ENCODE data around the gene MMD.
"Not testable (repeated sequence)": the region's sequence is repeated elsewhere in the genome, so short reads cannot be mapped to it uniquely, and the experiment has no call there.

MMD gene

DNA sequence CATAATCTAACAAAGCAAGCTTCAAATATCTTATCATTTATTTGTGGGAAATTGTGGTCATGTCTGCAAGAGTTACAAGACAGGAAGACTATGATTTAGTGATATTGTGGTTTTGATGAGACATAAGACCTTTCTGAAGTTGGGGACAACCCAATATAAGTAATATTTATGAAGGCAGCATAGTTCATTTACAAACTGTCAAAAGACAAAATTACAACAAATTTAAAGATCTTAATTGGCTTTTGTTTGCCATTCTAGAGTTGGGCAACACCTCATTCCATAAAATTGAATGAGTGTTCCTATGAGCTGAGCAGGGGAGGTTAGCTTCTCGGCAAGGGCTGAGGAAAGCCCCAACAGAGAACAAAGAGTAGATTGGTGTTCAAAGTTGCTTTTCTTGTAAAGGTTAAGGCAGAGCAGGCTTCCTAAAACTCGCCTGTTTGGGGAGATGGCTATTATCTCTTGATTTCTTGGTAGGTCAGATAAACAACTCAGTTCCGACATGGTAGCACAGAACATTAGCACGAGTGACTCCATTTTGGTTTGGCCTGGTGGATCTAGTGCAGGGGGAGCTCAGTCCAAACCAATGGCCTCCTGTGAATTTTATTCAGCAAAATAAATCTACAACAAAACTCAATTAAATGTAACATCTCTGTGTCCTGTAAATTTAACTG lies 10.9 kb upstream of the MMD start:
- no peaks in the 10 kb centered on the region for H3K9me3 ChIP-seq (ENCODE audit: control insufficient read depth, low read length)
- 93 to 98% methylated on average over 3 to 4 of the region's 4 CpGs for WGBS, 2 experiments (ENCODE audit: insufficient coverage in 2 of 2)
- H3K27ac ChIP-seq (ENCODE audit: low read depth, low read length, severe bottlenecking), result no peak overlapping the region
- H3K36me3 ChIP-seq (ENCODE audit: control insufficient read depth, insufficient read depth, low read length), result no peaks in the 10 kb centered on the region
- peaks cover 6% of the 10 kb centered on the region for H3K4me1 ChIP-seq (ENCODE audit: control insufficient read depth, insufficient read depth, low read length, poor library complexity, severe bottlenecking)
- no peak overlapping the region for H3K4me3 ChIP-seq (ENCODE audit: extremely low read depth, insufficient read depth, low read length, poor library complexity, severe bottlenecking)

DNA sequence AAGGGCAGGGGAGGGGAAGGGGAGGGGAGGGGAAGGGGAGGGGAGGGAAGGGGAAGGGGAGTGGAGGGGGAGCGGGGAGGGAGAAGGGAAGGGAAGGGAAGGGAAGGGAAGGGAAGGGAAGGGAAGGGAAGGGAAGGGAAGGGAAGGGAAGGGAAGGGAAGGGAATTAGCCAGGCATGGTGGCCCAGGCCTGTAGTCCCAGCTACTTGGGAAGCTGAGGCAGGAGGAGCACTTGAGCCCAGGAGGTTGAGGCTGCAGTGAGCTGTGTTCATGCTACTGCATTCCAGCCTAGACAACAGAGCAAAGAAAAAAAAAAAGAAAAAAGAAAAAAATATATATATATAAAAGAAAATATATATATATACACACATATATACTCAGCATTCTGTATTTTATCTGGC lies 10.3 kb upstream of the MMD start:
- no CpG with 5 or more reads among the region's 1 CpG for WGBS, 2 experiments (ENCODE audit: insufficient coverage in 2 of 2)
- not testable (repeated sequence) for H3K4me3 ChIP-seq (ENCODE audit: extremely low read depth, insufficient read depth, low read length, poor library complexity, severe bottlenecking); H3K9me3 ChIP-seq (ENCODE audit: control insufficient read depth, low read length); H3K36me3 ChIP-seq (ENCODE audit: control insufficient read depth, insufficient read depth, low read length); H3K4me1 ChIP-seq (ENCODE audit: control insufficient read depth, insufficient read depth, low read length, poor library complexity, severe bottlenecking); H3K27ac ChIP-seq (ENCODE audit: low read depth, low read length, severe bottlenecking)

DNA sequence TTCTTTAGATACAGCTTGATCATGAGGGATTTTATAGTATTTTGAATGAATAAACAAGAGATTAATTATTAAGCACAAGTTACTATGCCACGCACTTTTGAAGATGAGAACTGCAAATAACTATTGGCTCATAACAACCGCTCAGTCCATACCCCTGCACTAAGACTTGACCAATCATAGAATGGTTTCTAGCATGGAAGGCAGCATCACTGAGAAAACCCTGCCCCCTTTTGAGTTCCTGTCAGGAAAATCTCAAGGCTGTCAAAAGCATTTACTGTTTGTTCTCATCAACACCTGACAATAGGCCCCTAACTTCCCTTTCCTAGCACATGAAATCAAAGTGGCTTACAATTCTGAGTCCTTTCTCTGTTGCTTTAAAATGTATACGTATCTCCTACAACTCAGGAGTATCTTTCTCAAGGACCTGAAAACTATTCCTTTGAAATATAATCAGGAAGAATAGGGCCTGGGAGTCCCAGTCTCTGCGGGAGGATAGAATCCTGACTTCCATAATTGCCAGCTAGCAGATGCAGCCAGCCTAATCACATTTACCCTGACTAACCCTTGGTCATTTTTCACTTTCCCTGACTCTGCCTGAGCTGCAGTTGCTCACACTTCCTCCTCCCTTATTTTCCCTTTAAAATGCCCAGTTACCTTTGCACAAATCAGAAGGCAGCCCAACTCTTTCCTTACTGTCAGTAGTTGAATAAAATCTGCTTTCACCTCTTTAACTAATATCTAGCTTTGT lies 9.1 kb upstream of the MMD start:
- no peaks in the 10 kb centered on the region for H3K9me3 ChIP-seq (ENCODE audit: control insufficient read depth, low read length)
- H3K4me1 ChIP-seq (ENCODE audit: control insufficient read depth, insufficient read depth, low read length, poor library complexity, severe bottlenecking), result peaks cover 6% of the 10 kb centered on the region
- H3K36me3 ChIP-seq (ENCODE audit: control insufficient read depth, insufficient read depth, low read length), result no peaks in the 10 kb centered on the region
- H3K27ac ChIP-seq (ENCODE audit: low read depth, low read length, severe bottlenecking), result peak overlapping the region; percentile 74
- WGBS, 2 experiments (ENCODE audit: insufficient coverage in 2 of 2), result 71 to 84% methylated on average over 4 of the region's 4 CpGs
- no peak overlapping the region for H3K4me3 ChIP-seq (ENCODE audit: extremely low read depth, insufficient read depth, low read length, poor library complexity, severe bottlenecking)

DNA sequence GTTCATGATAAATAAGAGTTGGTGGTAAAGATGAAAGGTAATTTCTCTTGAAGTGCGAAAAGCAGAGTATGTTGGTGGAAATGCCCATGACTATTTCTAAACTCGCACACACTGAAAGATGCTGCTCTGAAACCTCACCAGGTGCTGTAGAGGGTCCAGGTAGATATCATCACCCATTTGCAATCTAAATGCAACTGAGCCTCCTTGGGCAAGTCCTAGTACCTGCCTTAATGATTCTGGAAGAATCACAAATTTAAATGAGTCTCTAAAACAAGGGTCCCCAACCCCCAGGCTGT lies 5.9 kb upstream of the MMD start:
- no peaks in the 10 kb centered on the region for H3K36me3 ChIP-seq (ENCODE audit: control insufficient read depth, insufficient read depth, low read length)
- peaks cover 6% of the 10 kb centered on the region for H3K4me1 ChIP-seq (ENCODE audit: control insufficient read depth, insufficient read depth, low read length, poor library complexity, severe bottlenecking)
- H3K27ac ChIP-seq (ENCODE audit: low read depth, low read length, severe bottlenecking), result no peak overlapping the region
- no peaks in the 10 kb centered on the region for H3K9me3 ChIP-seq (ENCODE audit: control insufficient read depth, low read length)
- no peak overlapping the region for H3K4me3 ChIP-seq (ENCODE audit: extremely low read depth, insufficient read depth, low read length, poor library complexity, severe bottlenecking)
- 88 to 95% methylated on average over 1 to 2 of the region's 2 CpGs for WGBS, 2 experiments (ENCODE audit: insufficient coverage in 2 of 2)

DNA sequence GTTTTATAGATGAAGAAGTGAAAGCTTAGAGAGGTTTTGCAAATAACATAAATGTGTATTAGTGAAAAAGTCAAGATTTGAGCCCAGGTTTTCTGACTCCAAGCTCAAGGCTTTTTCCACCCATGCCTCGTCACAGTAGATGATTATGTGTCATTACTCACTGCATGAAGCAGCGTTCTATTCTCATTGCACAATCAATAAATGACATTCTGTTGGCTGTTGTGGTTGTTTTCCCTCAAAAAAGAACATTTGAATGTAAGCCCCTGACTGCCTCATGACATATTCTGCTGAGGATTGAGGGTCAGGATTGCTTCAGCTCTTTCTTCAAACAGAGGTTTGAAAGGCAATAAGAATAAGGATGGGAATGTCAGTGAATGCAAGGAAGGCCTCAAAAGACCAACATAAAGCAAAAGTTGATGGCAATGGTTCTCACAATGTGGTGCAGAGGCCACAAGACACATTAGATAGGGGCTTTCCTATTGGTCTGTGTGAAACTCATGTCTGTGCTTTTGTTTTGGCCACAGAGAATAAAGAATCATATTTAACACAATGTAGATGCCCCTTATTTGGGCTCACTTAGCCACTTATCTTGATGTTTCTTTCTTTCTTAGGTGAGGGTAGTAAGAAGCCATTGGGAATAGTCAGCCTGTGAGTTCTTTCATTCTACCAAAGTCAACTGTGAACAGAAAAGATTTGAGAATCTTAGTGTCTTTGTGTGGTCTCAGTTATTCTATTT lies 5.4 kb upstream of the MMD start:
- WGBS, 2 experiments (ENCODE audit: insufficient coverage in 2 of 2), result 80 to 95% methylated on average over 1 to 2 of the region's 2 CpGs
- no peaks in the 10 kb centered on the region for H3K36me3 ChIP-seq (ENCODE audit: control insufficient read depth, insufficient read depth, low read length)
- no peak overlapping the region for H3K27ac ChIP-seq (ENCODE audit: low read depth, low read length, severe bottlenecking)
- H3K4me1 ChIP-seq (ENCODE audit: control insufficient read depth, insufficient read depth, low read length, poor library complexity, severe bottlenecking), result peaks cover 6% of the 10 kb centered on the region
- no peaks in the 10 kb centered on the region for H3K9me3 ChIP-seq (ENCODE audit: control insufficient read depth, low read length)
- H3K4me3 ChIP-seq (ENCODE audit: extremely low read depth, insufficient read depth, low read length, poor library complexity, severe bottlenecking), result no peak overlapping the region

DNA sequence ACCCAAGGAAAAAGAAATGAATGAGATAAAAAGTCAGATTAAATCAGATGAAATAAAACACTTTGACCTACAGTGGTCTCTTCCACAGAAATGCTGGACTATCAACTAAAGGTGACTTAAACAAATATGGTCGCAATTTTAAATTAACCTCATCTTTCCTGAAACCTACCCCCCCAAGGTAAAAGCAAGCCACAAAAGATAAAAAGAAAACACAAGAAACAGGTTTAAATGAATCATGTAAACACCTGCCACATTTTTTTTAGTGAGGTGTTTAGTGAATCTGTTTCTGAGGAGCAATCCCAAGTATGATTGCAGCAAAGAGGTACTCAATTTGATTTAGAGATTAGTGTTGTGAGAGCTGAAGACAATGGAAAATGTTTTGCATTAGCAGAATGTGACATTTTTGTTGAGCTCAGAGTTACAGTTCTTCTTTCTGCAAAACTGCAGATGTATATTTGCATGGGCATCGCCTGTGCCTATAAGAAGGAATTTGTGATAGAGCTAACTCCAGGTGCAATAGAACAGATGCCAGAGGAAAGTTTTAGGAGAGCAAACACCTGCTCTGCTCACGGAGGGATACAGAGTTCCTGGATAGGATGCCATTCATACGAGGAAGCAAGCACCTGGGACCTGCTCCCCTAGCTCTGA lies 3.4 kb upstream of the MMD start:
- Histone ChIP-seq H3K27ac (ENCODE audit: low read depth, low read length, severe bottlenecking) (no peak overlapping the region), H3K4me1 (ENCODE audit: control insufficient read depth, insufficient read depth, low read length, poor library complexity, severe bottlenecking) (peaks cover 3% of the 10 kb centered on the region), H3K36me3 (ENCODE audit: control insufficient read depth, insufficient read depth, low read length) (no peaks in the 10 kb centered on the region), H3K4me3 (ENCODE audit: extremely low read depth, insufficient read depth, low read length, poor library complexity, severe bottlenecking) (no peak overlapping the region), H3K9me3 (ENCODE audit: control insufficient read depth, low read length) (no peaks in the 10 kb centered on the region)
- WGBS, 2 experiments (ENCODE audit: insufficient coverage in 2 of 2), result 71 to 82% methylated on average over 3 of the region's 4 CpGs

DNA sequence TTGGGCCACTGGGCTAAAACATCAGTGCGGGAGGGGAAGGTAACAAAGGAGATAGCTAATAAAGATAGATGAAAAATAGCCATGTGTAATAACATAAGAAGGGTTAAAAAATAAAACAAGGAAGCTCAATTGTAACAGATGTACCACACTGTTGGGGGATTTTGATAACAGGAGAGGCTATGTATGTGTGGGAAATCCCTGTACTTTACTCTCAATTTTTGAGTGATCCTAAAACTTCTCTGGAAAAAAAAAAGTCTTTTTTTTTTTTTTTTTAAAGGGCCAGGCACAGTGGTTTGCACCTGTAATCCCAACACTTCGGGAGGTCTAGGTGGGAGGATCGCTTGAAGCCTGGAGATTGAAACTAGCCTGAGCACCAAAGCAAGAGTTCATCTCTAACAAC lies 1.9 kb upstream of the MMD start:
- Histone ChIP-seq H3K4me3 (ENCODE audit: extremely low read depth, insufficient read depth, low read length, poor library complexity, severe bottlenecking) (no peak overlapping the region), H3K36me3 (ENCODE audit: control insufficient read depth, insufficient read depth, low read length) (peaks cover 9% of the 10 kb centered on the region), H3K9me3 (ENCODE audit: control insufficient read depth, low read length) (peaks cover 6% of the 10 kb centered on the region), H3K27ac (ENCODE audit: low read depth, low read length, severe bottlenecking) (no peak overlapping the region), H3K4me1 (ENCODE audit: control insufficient read depth, insufficient read depth, low read length, poor library complexity, severe bottlenecking) (peaks cover 3% of the 10 kb centered on the region)
- WGBS, 2 experiments (ENCODE audit: insufficient coverage in 2 of 2), result 70 to 80% methylated on average over 1 to 2 of the region's 3 CpGs

DNA sequence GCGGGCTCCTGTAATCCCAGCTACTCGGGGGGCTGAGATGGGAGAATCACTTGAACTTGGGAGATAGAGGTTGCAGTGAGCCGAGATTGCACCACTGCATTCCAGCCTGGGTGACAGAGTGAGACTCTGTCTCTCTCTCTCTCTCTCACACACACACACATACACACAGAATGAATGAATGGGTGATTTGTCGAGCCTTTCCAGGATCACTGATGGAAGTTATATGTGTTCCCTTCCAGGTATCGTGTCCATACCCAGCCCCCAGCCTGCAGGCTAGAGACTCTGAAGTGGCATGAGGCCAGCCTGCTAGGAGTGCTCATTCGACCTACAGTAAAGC lies 1.2 kb upstream of the MMD start:
- peaks cover 10% of the 10 kb centered on the region for H3K36me3 ChIP-seq (ENCODE audit: control insufficient read depth, insufficient read depth, low read length)
- not testable (repeated sequence) for H3K4me1 ChIP-seq (ENCODE audit: control insufficient read depth, insufficient read depth, low read length, poor library complexity, severe bottlenecking); H3K9me3 ChIP-seq (ENCODE audit: control insufficient read depth, low read length); H3K27ac ChIP-seq (ENCODE audit: low read depth, low read length, severe bottlenecking); H3K4me3 ChIP-seq (ENCODE audit: extremely low read depth, insufficient read depth, low read length, poor library complexity, severe bottlenecking)
- 89 to 92% methylated on average over 3 to 4 of the region's 6 CpGs for WGBS, 2 experiments (ENCODE audit: insufficient coverage in 2 of 2)

DNA sequence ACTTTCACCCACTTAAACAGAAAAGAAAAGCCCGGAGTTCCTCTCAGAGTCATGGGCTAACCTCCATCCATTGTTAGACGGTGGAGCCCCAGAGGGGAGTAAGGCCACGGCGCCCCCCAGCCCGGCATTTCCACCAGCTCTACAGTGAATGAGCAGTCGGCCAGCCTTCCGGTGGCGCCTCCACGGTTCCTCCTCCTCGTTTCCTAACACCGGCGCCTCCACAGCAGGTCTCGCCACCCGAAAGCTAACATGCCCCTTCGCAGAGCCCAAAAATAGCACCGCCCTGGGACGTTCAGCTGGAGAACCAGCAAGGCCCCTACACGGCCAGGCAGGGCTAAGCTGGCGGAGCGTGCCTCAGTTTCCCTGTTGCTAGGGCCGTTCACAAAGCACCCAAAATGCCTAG lies 858 bp downstream of the MMD start:
- peak overlapping the region; percentile 88 for H3K4me3 ChIP-seq (ENCODE audit: extremely low read depth, insufficient read depth, low read length, poor library complexity, severe bottlenecking)
- H3K27ac ChIP-seq (ENCODE audit: low read depth, low read length, severe bottlenecking), result peak overlapping the region; percentile 74
- peaks cover 19% of the 10 kb centered on the region for H3K36me3 ChIP-seq (ENCODE audit: control insufficient read depth, insufficient read depth, low read length)
- peaks cover 6% of the 10 kb centered on the region for H3K9me3 ChIP-seq (ENCODE audit: control insufficient read depth, low read length)
- 0 to 2% methylated on average over 14 to 16 of the region's 21 CpGs for WGBS, 2 experiments (ENCODE audit: insufficient coverage in 2 of 2)
- peaks cover 3% of the 10 kb centered on the region for H3K4me1 ChIP-seq (ENCODE audit: control insufficient read depth, insufficient read depth, low read length, poor library complexity, severe bottlenecking)

DNA sequence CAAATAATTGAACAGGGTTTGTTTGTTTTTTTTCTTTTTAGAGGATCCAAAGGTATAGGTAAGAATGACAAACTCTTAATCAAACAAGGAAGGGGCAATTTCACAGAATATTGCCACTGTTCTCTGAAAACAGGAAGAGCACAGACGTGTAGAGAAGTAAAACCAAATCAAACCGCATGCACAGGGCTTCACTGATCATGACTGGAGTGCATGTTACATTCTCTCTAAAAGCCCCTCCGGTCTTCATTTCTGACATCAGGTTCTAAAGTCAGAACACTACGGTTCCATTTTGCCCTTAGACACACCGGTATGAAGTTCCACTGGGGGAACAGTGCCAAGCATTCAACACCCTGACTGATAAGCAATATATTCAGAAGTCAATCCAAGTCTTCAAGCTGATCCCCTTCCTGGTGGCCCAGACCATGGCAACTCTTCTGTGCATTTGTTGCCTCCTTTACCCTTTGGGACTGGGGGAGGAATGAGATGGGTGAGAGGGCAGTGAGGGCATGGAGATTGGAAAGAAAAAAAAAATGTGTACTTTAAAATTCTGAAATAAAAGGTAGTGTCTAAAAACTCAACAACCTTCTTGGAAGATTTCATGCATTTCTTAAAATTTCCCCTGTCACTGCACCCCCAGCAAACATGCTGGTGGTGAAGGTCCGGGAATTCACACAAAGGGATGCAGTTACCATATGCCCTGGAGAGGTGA lies 1.4 kb downstream of the MMD start:
- Histone ChIP-seq H3K36me3 (ENCODE audit: control insufficient read depth, insufficient read depth, low read length) (peaks cover 19% of the 10 kb centered on the region), H3K4me3 (ENCODE audit: extremely low read depth, insufficient read depth, low read length, poor library complexity, severe bottlenecking) (peak overlapping the region; percentile 88), H3K4me1 (ENCODE audit: control insufficient read depth, insufficient read depth, low read length, poor library complexity, severe bottlenecking) (peaks cover 3% of the 10 kb centered on the region), H3K27ac (ENCODE audit: low read depth, low read length, severe bottlenecking) (peak overlapping the region; percentile 74), H3K9me3 (ENCODE audit: control insufficient read depth, low read length) (peaks cover 6% of the 10 kb centered on the region)
- WGBS, 2 experiments (ENCODE audit: insufficient coverage in 2 of 2), result 64 to 76% methylated on average over 5 to 6 of the region's 6 CpGs
